ENCODE data around the gene GPR132.

Gene GPR132

DNA sequence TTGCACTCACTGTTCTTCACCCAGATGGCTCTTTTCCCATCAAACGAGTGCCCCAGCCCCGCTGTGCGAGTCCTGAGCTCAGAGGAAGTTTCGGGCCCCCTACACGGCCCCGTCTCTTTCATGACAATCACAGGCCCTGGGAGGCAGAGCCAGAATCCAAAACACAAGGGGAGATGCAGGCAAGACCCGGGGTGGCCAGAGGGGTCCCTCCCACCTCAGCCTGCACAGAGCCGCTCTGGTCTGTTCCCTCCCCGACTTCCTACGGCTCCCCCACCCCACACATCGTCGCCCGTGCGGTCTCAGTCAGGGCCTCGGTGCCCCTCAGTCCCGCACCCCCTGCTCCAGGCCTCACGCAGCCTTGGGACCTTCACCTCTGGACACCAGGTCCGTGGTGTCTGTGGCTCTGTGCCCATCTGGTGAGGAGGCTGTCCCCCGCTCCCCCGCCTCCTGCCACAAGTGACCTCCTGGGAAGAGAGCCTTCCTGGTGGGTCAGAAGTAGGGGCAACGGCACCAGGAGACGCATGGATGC lies 8.9 kb downstream of the GPR132 start:
- no peak for TF ChIP-seq FOXM1 (IDR thresholded peaks at IDR 0.05; ENCODE audit: borderline replicate concordance, low read depth)
- TF ChIP-seq EGR1 (IDR thresholded peaks at IDR 0.05) = no peak

DNA sequence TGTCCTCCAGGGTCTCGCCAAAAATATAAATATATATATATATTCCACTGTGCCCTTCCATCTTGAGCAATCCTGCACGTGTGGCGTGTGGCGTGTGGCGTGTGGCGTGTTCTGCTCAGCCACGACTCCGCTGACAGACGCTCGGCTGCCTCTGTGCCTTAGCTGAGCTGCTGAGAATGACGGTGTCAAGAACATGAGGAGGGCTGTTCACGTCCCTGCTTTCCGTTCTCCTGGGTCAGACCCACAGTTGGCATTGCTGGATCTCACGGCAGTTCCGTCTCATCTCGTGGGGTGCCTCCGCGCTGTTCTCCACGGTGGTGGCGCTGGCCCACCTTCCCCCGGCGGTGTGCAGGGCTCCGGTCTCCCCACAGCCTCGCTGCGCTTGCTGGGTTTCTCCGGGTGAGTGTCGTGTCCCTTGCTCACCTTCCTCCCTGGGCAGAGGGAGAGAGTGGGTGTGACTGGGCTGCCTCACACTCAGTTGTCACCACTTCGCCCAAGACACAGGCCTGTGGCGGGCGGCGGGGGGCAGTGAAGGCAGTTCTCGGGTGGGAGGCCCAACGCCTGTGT lies 9.4 kb downstream of the GPR132 start:
- TF ChIP-seq CEBPB (IDR thresholded peaks at IDR 0.05) (no peak), YY1 (IDR thresholded peaks at IDR 0.05; ENCODE audit: low read depth) (no peak), EGR1 (IDR thresholded peaks at IDR 0.05) (no peak), TCF12 (IDR thresholded peaks at IDR 0.05; ENCODE audit: low read depth) (no peak), REST (IDR thresholded peaks at IDR 0.05; ENCODE audit: low read depth) (no peak), TAF1 (IDR thresholded peaks at IDR 0.05; ENCODE audit: low read depth) (no peak), USF1 (IDR thresholded peaks at IDR 0.05) (no peak), EP300 (IDR thresholded peaks at IDR 0.05; ENCODE audit: borderline replicate concordance) (no peak), FOXM1 (IDR thresholded peaks at IDR 0.05; ENCODE audit: borderline replicate concordance, low read depth) (no peak), RAD21 (IDR thresholded peaks at IDR 0.05; ENCODE audit: low read depth) (no peak), ZBTB7A (IDR thresholded peaks at IDR 0.05; ENCODE audit: low read depth) (no peak)
- TF ChIP-seq, protein P1, sequence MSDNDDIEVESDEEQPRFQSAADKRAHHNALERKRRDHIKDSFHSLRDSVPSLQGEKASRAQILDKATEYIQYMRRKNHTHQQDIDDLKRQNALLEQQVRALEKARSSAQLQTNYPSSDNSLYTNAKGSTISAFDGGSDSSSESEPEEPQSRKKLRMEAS (IDR thresholded peaks at IDR 0.05) = no peak

GRCh38 chr14:105055334-105055733 lies 9.9 kb downstream of the GPR132 start:
- TF ChIP-seq CEBPB (IDR thresholded peaks at IDR 0.05) = no peak

DNA sequence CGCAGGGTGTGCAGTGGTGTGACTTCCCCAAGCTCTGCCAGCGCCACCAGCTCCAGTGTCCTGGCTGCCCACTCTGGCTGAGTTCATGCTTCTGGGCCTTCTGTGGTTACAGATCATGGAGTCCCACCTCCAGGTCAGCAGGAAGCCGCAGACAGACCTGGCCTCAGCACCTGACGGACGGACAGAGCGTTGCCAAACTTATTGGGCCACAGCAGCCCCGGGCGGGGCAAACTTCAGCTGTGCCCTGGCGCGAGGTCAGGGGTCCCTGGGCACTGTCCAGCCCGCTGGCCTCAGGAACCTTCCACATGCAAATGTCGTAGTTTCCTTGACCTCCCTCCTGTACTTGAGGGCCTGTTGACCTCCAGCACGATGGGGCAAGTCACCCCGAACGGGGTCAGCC lies 11.2 kb downstream of the GPR132 start:
- no peak for TF ChIP-seq USF1 (IDR thresholded peaks at IDR 0.05)
- TF ChIP-seq TAF1 (IDR thresholded peaks at IDR 0.05; ENCODE audit: low read depth) = no peak
- TF ChIP-seq, protein P1 (IDR thresholded peaks at IDR 0.05) = no peak
- no peak for TF ChIP-seq CREB1 (IDR thresholded peaks at IDR 0.05; ENCODE audit: low read depth)
- no peak for TF ChIP-seq FOXM1 (IDR thresholded peaks at IDR 0.05; ENCODE audit: borderline replicate concordance, low read depth)
- TF ChIP-seq CEBPB (IDR thresholded peaks at IDR 0.05) = no peak
- TF ChIP-seq EP300 (IDR thresholded peaks at IDR 0.05; ENCODE audit: borderline replicate concordance) = no peak
- no peak for TF ChIP-seq EGR1 (IDR thresholded peaks at IDR 0.05)
- no peak for TF ChIP-seq ZBTB7A (IDR thresholded peaks at IDR 0.05; ENCODE audit: low read depth)
- TF ChIP-seq NFIC (IDR thresholded peaks at IDR 0.05) = no peak
- no peak for TF ChIP-seq TEAD4 (IDR thresholded peaks at IDR 0.05)
- TF ChIP-seq REST (IDR thresholded peaks at IDR 0.05; ENCODE audit: low read depth) = no peak
- TF ChIP-seq YY1 (IDR thresholded peaks at IDR 0.05; ENCODE audit: low read depth) = no peak
- TF ChIP-seq RAD21 (IDR thresholded peaks at IDR 0.05; ENCODE audit: low read depth) = no peak
- TF ChIP-seq TCF12 (IDR thresholded peaks at IDR 0.05; ENCODE audit: low read depth) = no peak

GRCh38 chr14:105053421-105053820 lies 11.8 kb downstream of the GPR132 start:
- TF ChIP-seq CREB1 (IDR thresholded peaks at IDR 0.05; ENCODE audit: low read depth) (no peak), EP300 (IDR thresholded peaks at IDR 0.05; ENCODE audit: borderline replicate concordance) (no peak), NFIC (IDR thresholded peaks at IDR 0.05) (no peak), RAD21 (IDR thresholded peaks at IDR 0.05; ENCODE audit: low read depth) (no peak), ZBTB7A (IDR thresholded peaks at IDR 0.05; ENCODE audit: low read depth) (no peak), USF1 (IDR thresholded peaks at IDR 0.05) (no peak), TCF12 (IDR thresholded peaks at IDR 0.05; ENCODE audit: low read depth) (no peak), CEBPB (IDR thresholded peaks at IDR 0.05) (no peak), EGR1 (IDR thresholded peaks at IDR 0.05) (no peak), FOXM1 (IDR thresholded peaks at IDR 0.05; ENCODE audit: borderline replicate concordance, low read depth) (no peak), REST (IDR thresholded peaks at IDR 0.05; ENCODE audit: low read depth) (no peak), TAF1 (IDR thresholded peaks at IDR 0.05; ENCODE audit: low read depth) (no peak), YY1 (IDR thresholded peaks at IDR 0.05; ENCODE audit: low read depth) (no peak), TEAD4 (IDR thresholded peaks at IDR 0.05) (no peak)
- TF ChIP-seq, protein P1 (IDR thresholded peaks at IDR 0.05) = no peak
